Epithelial cell of alveolus of lung (primary cell): Measurements from ENCODE around the gene ARL2. TPM values are rescaled to one million over a fixed set of nuclear protein-coding genes. Genes with fewer than 3 reads are reported as not detected.

Experiments used
- total RNA-seq: library from RNA; depleted of rRNA; stranded (reverse); fragments of >200 nt; gene quantifications from 2 replicates; pipeline ENCODE4 v1.2.1, GENCODE V29; 2015

Gene ARL2
- 187 and 226 TPM in 2 replicates for total RNA-seq

GRCh38 chr11:65013888-65014725 is at the start of gene ARL2:
Gene ARL2, plus strand, starts transcription at chr11:65014160. Its CDS starts 48 bp downstream, at chr11:65014208.

GRCh38 chr11:64971421-64972233 is 42.3 kb upstream of the ARL2 start, which contains the start of gene MAJIN:
Gene MAJIN, minus strand, starts transcription at chr11:64972108. Its CDS starts 12,703 bp downstream, at chr11:64959405.

DNA sequence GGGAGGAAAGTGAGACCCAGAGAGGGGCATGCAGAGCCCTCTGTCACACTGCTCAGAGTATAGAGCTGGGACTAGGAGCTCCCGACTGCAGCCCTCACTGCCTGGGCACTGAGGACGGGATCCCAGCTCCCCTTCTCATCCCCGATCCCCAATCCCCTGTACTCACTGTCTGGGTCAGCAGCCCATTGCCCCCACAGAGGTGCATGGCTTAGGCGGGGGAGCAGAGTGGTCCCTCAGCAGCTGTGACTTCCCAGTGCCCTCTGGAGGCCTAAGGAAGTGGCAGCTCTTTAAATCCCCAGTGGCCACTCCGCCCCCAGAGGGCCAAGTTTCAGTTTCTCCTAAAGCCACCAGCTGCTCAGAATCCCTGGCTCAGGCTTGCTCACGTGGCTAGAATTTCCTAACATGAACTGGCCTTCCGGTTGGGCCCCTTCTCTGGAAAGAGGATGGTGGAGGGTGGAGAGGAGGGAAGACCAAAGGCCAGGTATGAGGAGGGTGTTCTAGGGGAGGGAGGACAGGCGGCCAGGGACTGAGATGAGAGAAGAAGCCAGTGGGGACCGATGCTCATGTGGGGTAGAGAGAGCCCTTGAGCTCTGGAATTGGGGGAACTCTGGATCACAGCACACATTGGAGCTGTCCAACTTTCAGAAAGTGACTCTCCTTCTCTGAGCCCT is 17.1 kb upstream of the ARL2 start, which contains the start of gene BATF2:
Gene BATF2 (minus strand): TSS at position 262 of the 671 bp plus-strand sequence. CDS start 57 bp downstream, at position 205.

DNA sequence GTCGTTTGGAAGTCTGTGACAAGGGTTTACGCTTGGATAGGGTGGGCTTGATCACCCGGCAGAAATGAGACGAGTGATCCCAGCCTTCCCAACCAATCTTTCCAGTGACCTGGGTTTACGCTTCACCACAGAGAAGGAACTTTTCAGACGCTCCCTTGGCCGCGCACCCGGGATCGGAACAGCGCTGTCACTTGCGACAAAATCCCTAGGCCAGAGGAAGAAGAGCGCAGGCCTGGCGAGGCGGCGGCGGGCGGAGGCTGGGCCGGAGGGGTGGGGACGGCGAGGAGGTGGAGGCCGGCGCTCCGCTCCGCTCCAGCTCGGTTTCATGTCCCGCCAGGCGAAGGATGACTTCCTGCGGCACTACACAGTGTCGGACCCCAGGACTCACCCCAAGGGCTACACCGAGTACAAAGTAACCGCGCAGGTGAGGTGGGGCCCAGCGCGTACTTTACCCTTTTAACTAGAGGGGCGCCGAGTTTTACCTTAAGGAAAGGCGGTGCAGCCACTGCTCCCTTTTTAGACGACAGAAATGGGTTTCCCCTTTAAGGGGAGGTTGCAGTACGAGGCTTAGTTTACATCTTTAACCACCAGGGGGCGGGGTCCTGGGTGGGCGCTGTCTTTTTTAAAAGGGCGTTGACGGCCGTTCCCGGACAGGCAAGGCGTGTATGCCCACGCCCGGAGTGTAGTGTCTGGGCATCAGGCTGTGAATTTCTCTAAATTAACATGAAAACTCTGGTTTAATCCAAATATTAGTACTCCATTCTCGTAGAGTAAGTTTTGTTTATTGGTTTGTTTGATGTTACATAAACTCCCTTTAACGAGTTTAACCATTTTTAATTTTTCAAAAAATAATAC is 13.5 kb downstream of the ARL2 start, which contains the start of gene SNX15:
Gene SNX15 (plus strand): TSS at position 227 of the 855 bp plus-strand sequence. CDS start 99 bp downstream, at position 326.

DNA sequence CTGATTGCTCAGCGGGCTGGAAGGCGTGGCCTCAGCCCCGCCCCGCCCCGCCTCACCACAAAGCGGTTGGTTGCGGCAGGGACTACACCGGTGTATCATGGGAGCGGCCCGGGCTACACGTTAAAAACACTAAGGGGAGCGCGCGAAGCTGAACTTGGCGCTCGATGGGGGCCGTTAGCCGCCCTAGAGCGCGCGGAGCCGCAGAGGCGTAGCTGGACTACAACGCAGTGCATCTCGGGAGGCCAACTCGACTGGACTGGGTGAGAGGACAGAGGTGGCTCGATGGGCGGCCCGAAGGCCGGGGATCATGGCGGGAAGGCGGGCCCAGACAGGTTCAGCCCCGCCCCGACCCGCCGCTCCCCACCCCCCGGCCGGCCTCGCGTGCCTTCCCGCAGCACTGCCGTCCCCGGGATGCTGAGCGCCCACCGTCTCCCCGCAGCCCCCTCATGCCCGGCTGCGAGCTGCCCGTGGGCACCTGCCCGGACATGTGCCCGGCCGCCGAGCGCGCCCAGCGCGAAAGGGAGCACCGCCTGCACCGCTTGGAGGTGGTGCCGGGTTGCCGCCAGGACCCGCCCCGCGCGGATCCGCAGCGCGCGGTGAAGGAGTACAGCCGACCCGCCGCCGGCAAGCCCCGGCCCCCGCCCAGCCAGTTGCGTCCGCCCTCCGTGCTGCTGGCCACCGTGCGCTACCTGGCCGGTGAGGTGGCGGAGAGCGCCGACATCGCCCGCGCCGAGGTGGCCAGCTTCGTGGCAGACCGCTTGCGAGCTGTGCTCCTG is 27.1 kb downstream of the ARL2 start, which contains the start of gene SAC3D1:
Gene SAC3D1 (plus strand): TSS at position 364 of the 776 bp plus-strand sequence. CDS start 83 bp downstream, at position 447.

DNA sequence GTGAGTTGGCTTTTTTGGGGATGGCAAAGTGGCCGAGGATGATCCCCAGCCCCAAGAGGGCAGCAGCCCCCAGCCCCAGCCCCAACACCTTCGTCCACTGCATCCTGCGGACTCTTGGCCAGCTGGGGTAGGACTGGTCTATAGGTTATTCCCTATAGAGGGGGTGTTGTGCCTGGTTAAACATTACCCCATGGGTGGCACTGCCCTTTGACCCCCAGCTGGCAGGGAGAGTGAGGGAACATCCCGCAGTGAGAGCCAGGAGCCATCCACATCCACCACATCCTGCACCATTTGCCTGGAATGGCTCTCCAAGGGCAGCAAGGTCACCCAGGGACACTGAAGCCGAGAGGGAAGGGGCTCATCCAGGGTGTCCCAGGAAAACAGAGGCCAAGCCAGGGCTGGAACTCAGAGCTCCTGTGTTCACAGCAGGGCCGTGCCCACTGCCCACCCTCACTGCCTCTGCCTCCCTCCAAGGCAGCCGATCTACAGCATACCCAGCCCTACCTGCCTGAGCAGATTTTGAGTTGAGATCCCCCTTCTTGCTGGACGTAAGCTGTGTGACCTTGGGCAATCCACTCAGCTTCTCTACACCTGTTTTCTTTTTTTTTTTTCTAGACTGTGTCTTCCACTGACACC is 44.6 kb downstream of the ARL2 start, which contains the start of gene NAALADL1:
Gene NAALADL1 (minus strand): TSS at position 135 of the 636 bp plus-strand sequence. CDS start 32 bp downstream, at position 103.

Other genes with a start within 250 kb of the ARL2 start
- 100 and 286 TPM in 2 replicates for gene SF1, start 235.6 kb upstream of the ARL2 start, total RNA-seq
- gene MAP4K2, start 210.9 kb upstream of the ARL2 start, total RNA-seq = 24.3 and 24.6 TPM in 2 replicates
- gene MEN1, start 203.6 kb upstream of the ARL2 start, total RNA-seq = 25.5 and 26.2 TPM in 2 replicates
- 0.08 and 0.91 TPM in 2 replicates for gene CDC42BPG, start 169.5 kb upstream of the ARL2 start, total RNA-seq
- gene EHD1, start 135.5 kb upstream of the ARL2 start, total RNA-seq = 37.5 and 50.9 TPM in 2 replicates
- 14.5 and 36.2 TPM in 2 replicates for gene ATG2A, start 97.0 kb upstream of the ARL2 start, total RNA-seq
- 21.0 and 22.8 TPM in 2 replicates for gene PPP2R5B, start 89.5 kb upstream of the ARL2 start, total RNA-seq
- not detected in 2 replicates for gene GPHA2, start 78.3 kb upstream of the ARL2 start, total RNA-seq
- not detected in 2 replicates for gene MAJIN, start 42.1 kb upstream of the ARL2 start, total RNA-seq
- 1.8 and 3.2 TPM in 2 replicates for gene BATF2, start 17.2 kb upstream of the ARL2 start, total RNA-seq
- gene SNX15, start 13.3 kb downstream of the ARL2 start, total RNA-seq = 13.4 and 15.6 TPM in 2 replicates
- gene SAC3D1, start 27.1 kb downstream of the ARL2 start, total RNA-seq = 6.7 and 16.2 TPM in 2 replicates
- 38.9 and 41.3 TPM in 2 replicates for gene NAALADL1, start 44.4 kb downstream of the ARL2 start, total RNA-seq
- 6.1 and 17.3 TPM in 2 replicates for gene CDCA5, start 69.9 kb downstream of the ARL2 start, total RNA-seq
- gene ZFPL1, start 70.1 kb downstream of the ARL2 start, total RNA-seq = 51.3 and 69.4 TPM in 2 replicates
- gene VPS51, start 82.1 kb downstream of the ARL2 start, total RNA-seq = 155 and 557 TPM in 2 replicates
- gene TM7SF2, start 97.7 kb downstream of the ARL2 start, total RNA-seq = 16.8 and 32.3 TPM in 2 replicates
- gene ZNHIT2, start 103.5 kb downstream of the ARL2 start, total RNA-seq = 22.7 and 23.7 TPM in 2 replicates
- gene FAU, start 108.0 kb downstream of the ARL2 start, total RNA-seq = 511 and 807 TPM in 2 replicates
- 55.3 and 71.5 TPM in 2 replicates for gene MRPL49, start 108.2 kb downstream of the ARL2 start, total RNA-seq
- 20.6 and 34.6 TPM in 2 replicates for gene SYVN1, start 120.4 kb downstream of the ARL2 start, total RNA-seq
- not detected in 2 replicates for gene SPDYC, start 156.1 kb downstream of the ARL2 start, total RNA-seq
- 168 and 220 TPM in 2 replicates for gene CAPN1, start 167.8 kb downstream of the ARL2 start, total RNA-seq
- 11.7 and 18.0 TPM in 2 replicates for gene POLA2, start 247.8 kb downstream of the ARL2 start, total RNA-seq